Mesendoderm (in vitro differentiated cells): ENCODE results near the gene ZNF786.
"Not testable (repeated sequence)": the region's sequence is repeated elsewhere in the genome, so short reads cannot be mapped to it uniquely, and the experiment has no call there.

ENCODE experiments used
- DNase-seq: peaks from one replicate; pipeline ENCODE4 v3.0.0; 2013
- H2AK5ac ChIP-seq: 2 replicates; pipeline ENCODE4 v1.6.1; 2013; ENCODE audit warnings: low read length, inconsistent platforms
- H2BK120ac ChIP-seq: 2 replicates; pipeline ENCODE4 v1.6.1; 2013; ENCODE audit warnings: low read depth, mild to moderate bottlenecking, low read length, moderate library complexity, mixed read lengths
- H2BK15ac ChIP-seq: replicated peaks from 2 replicates; pipeline ENCODE4 v1.6.1; 2013; ENCODE audit warnings: low read depth, mild to moderate bottlenecking, moderate library complexity
- H2BK5ac ChIP-seq: 2 replicates; pipeline ENCODE4 v1.6.1; 2013; ENCODE audit warnings: low read length, inconsistent platforms
- H3K18ac ChIP-seq: 2 replicates; pipeline ENCODE4 v1.6.1; 2013; ENCODE audit warnings: mild to moderate bottlenecking, low read length, mixed read lengths
- H3K23ac ChIP-seq: one replicate; pipeline ENCODE4 v1.6.1; 2013; ENCODE audit warnings: low read length
- H3K27ac ChIP-seq: 2 replicates; pipeline ENCODE4 v1.5.1; 2013; ENCODE audit warnings: low read depth, mild to moderate bottlenecking, inconsistent platforms, low read length, moderate library complexity
- H3K27me3 ChIP-seq: 2 replicates; pipeline ENCODE4 v1.6.1; 2013; ENCODE audit warnings: low read length, control low read depth, mild to moderate bottlenecking, inconsistent platforms; ENCODE audit not compliant: insufficient read depth, poor library complexity
- H3K36me3 ChIP-seq: 2 replicates; pipeline ENCODE4 v1.6.1; 2013; ENCODE audit warnings: low read length, inconsistent platforms; ENCODE audit not compliant: control insufficient read depth, insufficient read depth
- H3K4ac ChIP-seq: one replicate; pipeline ENCODE4 v1.6.1; 2013; ENCODE audit warnings: low read depth, mild to moderate bottlenecking, low read length, moderate library complexity
- H3K4me1 ChIP-seq: 2 replicates; pipeline ENCODE4 v1.6.1; 2013; ENCODE audit warnings: low read depth, low read length, inconsistent platforms; ENCODE audit not compliant: control insufficient read depth
- H3K4me2 ChIP-seq: 2 replicates; pipeline ENCODE4 v1.6.1; 2013; ENCODE audit warnings: low read length
- H3K4me3 ChIP-seq: 2 replicates; pipeline ENCODE4 v1.5.1; 2013; ENCODE audit warnings: mild to moderate bottlenecking, low read length
- H3K56ac ChIP-seq: one replicate; pipeline ENCODE4 v1.6.1; 2013; ENCODE audit warnings: low read length
- H3K79me1 ChIP-seq: 2 replicates; pipeline ENCODE4 v1.6.1; 2013; ENCODE audit warnings: low read length, inconsistent platforms
- H3K79me2 ChIP-seq: 2 replicates; pipeline ENCODE4 v1.6.1; 2013; ENCODE audit warnings: mild to moderate bottlenecking, low read length; ENCODE audit not compliant: control insufficient read depth, insufficient read depth
- H3K9ac ChIP-seq: 2 replicates; pipeline ENCODE4 v1.6.1; 2013; ENCODE audit warnings: low read length, inconsistent platforms
- H4K5ac ChIP-seq: one replicate; pipeline ENCODE4 v1.6.1; 2013; ENCODE audit warnings: low read length
- H4K8ac ChIP-seq: one replicate; pipeline ENCODE4 v1.6.1; 2013; ENCODE audit warnings: low read depth, mild to moderate bottlenecking, control low read depth, low read length, moderate library complexity
- WGBS: extraction: QIAGEN DNeasy Blood & Tissue Kit; methylation state at CpG from one replicate; pipeline ENCODE4 v1.1.7; 2013; ENCODE audit warnings: low lambda C conversion rate, missing lambda C conversion rate; ENCODE audit not compliant: insufficient coverage; ENCODE audit errors: extremely low coverage; 5-methylcytosine and 5-hydroxymethylcytosine counted together

The ZNF786 gene

GRCh38 chr7:149092244-149092643, 1.7 kb upstream of the ZNF786 start:
- H3K23ac ChIP-seq, H3K4ac ChIP-seq, H3K27ac ChIP-seq, H2BK5ac ChIP-seq, H3K4me3 ChIP-seq, H3K9ac ChIP-seq, H3K56ac ChIP-seq, H4K5ac ChIP-seq, H2BK15ac ChIP-seq, DNase-seq, H3K4me1 ChIP-seq, H3K79me2 ChIP-seq, H3K27me3 ChIP-seq, H2BK120ac ChIP-seq, H3K79me1 ChIP-seq, H4K8ac ChIP-seq, H3K4me2 ChIP-seq, H3K18ac ChIP-seq, H3K36me3 ChIP-seq, H2AK5ac ChIP-seq: not testable (repeated sequence)
- WGBS = no CpG with 5 or more reads among the region's 20 CpGs

GRCh38 chr7:149087376-149087775, 3.1 kb downstream of the ZNF786 start:
- WGBS = no CpG with 5 or more reads among the region's 6 CpGs
- no peaks in the 10 kb centered on the region for H3K36me3 ChIP-seq

GRCh38 chr7:149085866-149086265, 4.7 kb downstream of the ZNF786 start:
- H2BK15ac ChIP-seq = no peak overlapping the region
- H2AK5ac ChIP-seq = no peak overlapping the region
- no peak overlapping the region for H3K27ac ChIP-seq
- no peak overlapping the region for H4K5ac ChIP-seq
- no peak overlapping the region for H3K56ac ChIP-seq
- no peak for DNase-seq
- no peak overlapping the region for H3K9ac ChIP-seq
- no peak overlapping the region for H2BK120ac ChIP-seq
- peaks cover 5% of the 10 kb centered on the region for H3K79me2 ChIP-seq
- H3K23ac ChIP-seq = no peak overlapping the region
- no peak overlapping the region for H3K4ac ChIP-seq
- no peak overlapping the region for H3K4me2 ChIP-seq
- H3K27me3 ChIP-seq = no peaks in the 10 kb centered on the region
- H3K4me3 ChIP-seq = no peak overlapping the region
- H4K8ac ChIP-seq = no peak overlapping the region
- H3K79me1 ChIP-seq = peaks cover 3% of the 10 kb centered on the region
- H3K4me1 ChIP-seq = no peaks in the 10 kb centered on the region
- H3K36me3 ChIP-seq = no peaks in the 10 kb centered on the region
- no CpG with 5 or more reads among the region's 1 CpG for WGBS
- H3K18ac ChIP-seq = no peak overlapping the region
- H2BK5ac ChIP-seq = no peak overlapping the region

More at GRCh38 chr7:149087376-149087775, 3.1 kb downstream of the ZNF786 start:
- Histone ChIP-seq H3K56ac (no peak overlapping the region), H3K79me1 (peaks cover 3% of the 10 kb centered on the region), H3K4me3 (no peak overlapping the region), H4K5ac (no peak overlapping the region), H3K79me2 (peaks cover 5% of the 10 kb centered on the region), H3K4me2 (no peak overlapping the region), H3K18ac (no peak overlapping the region), H3K9ac (no peak overlapping the region), H3K4me1 (peaks cover 2% of the 10 kb centered on the region), H3K4ac (no peak overlapping the region), H2BK15ac (no peak overlapping the region), H3K23ac (no peak overlapping the region), H2BK5ac (no peak overlapping the region), H2BK120ac (no peak overlapping the region), H4K8ac (no peak overlapping the region), H3K27ac (no peak overlapping the region), H3K27me3 (no peaks in the 10 kb centered on the region), H2AK5ac (no peak overlapping the region)
- no peak for DNase-seq

DNA sequence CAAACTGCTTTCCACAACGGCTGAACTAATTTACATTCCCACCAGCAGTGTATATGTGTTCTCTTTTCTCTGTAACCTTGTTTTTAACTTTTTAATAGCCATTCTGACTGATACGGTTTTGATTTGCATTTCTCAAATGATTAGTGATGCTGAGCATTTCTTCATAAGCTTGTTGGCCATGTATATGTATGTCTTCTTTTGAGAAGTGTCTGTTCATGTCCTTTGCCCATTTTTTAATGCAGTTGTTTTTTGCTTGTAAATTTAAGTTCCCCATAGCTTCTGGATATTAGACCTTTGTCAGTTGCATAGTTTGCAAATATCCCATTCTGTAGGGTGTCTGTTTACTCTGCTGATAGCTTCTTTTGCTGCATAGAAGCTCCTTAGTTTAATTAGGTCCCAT, 6.1 kb downstream of the ZNF786 start:
- Histone ChIP-seq H3K18ac (no peak overlapping the region), H3K23ac (no peak overlapping the region), H3K4me1 (no peaks in the 10 kb centered on the region), H3K9ac (no peak overlapping the region), H2BK15ac (no peak overlapping the region), H3K79me1 (peaks cover 3% of the 10 kb centered on the region), H4K8ac (no peak overlapping the region), H3K4me2 (no peak overlapping the region), H3K56ac (no peak overlapping the region), H4K5ac (no peak overlapping the region), H2BK120ac (no peak overlapping the region), H3K4me3 (no peak overlapping the region), H2BK5ac (no peak overlapping the region), H3K36me3 (no peaks in the 10 kb centered on the region), H3K27ac (no peak overlapping the region), H3K27me3 (no peaks in the 10 kb centered on the region), H3K4ac (no peak overlapping the region), H3K79me2 (peaks cover 3% of the 10 kb centered on the region), H2AK5ac (no peak overlapping the region)
- no CpG with 5 or more reads among the region's 2 CpGs for WGBS
- DNase-seq = no peak

- Histone ChIP-seq H3K27ac (no peak overlapping the region), H3K79me1 (no peaks in the 10 kb centered on the region), H3K23ac (no peak overlapping the region), H3K4me1 (no peaks in the 10 kb centered on the region), H3K79me2 (no peaks in the 10 kb centered on the region), H3K36me3 (no peaks in the 10 kb centered on the region), H2BK120ac (no peak overlapping the region), H3K9ac (no peak overlapping the region), H3K4me2 (no peak overlapping the region), H3K56ac (no peak overlapping the region), H2BK5ac (no peak overlapping the region), H3K27me3 (no peaks in the 10 kb centered on the region), H3K4me3 (no peak overlapping the region), H2BK15ac (no peak overlapping the region), H3K4ac (no peak overlapping the region), H4K8ac (no peak overlapping the region), H3K18ac (no peak overlapping the region), H2AK5ac (no peak overlapping the region), H4K5ac (no peak overlapping the region)
- DNase-seq = peak; percentile 44
- no CpG with 5 or more reads among the region's 6 CpGs for WGBS
These were observed 8.6 kb downstream of the ZNF786 start for GRCh38 chr7:149081914-149082313.

DNA sequence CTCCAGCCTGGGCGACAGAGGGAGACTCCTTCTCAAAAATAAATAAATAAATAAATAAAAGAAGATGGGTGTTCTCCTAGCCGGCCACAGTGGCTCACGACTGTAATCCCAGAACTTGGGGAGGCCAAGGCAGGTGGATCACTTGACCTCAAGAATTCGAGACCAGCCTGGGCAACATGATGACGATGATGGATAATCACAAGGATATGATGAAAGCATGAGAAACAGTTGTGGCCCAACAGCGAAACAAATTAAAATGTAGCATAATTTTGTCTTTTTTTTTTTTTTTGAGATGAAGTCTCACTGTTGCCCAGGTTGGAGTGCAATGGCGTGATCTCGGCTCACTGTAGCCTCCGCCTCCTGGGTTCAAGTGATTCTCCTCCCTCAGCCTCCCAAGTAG, 12.9 kb downstream of the ZNF786 start:
- H3K4me2 ChIP-seq = no peak overlapping the region
- H2AK5ac ChIP-seq = no peak overlapping the region
- no peak overlapping the region for H3K23ac ChIP-seq
- H3K9ac ChIP-seq = no peak overlapping the region
- H2BK15ac ChIP-seq = no peak overlapping the region
- H3K4me3 ChIP-seq = no peak overlapping the region
- H3K27me3 ChIP-seq = no peaks in the 10 kb centered on the region
- H3K4ac ChIP-seq = no peak overlapping the region
- H3K36me3 ChIP-seq = peaks cover 1% of the 10 kb centered on the region
- no peak overlapping the region for H3K27ac ChIP-seq
- WGBS = no CpG with 5 or more reads among the region's 9 CpGs
- H3K79me1 ChIP-seq = no peaks in the 10 kb centered on the region
- H2BK120ac ChIP-seq = no peak overlapping the region
- no peak for DNase-seq
- H3K4me1 ChIP-seq = no peaks in the 10 kb centered on the region
- H4K5ac ChIP-seq = no peak overlapping the region
- H4K8ac ChIP-seq = no peak overlapping the region
- H3K18ac ChIP-seq = no peak overlapping the region
- no peak overlapping the region for H3K56ac ChIP-seq
- no peaks in the 10 kb centered on the region for H3K79me2 ChIP-seq
- no peak overlapping the region for H2BK5ac ChIP-seq
